GM21367 (cell line): Measurements from ENCODE around the gene TUBAL3.

Experiments used
- ATAC-seq: cut with Tn5 transposase; IDR thresholded peaks from one replicate; pipeline ENCODE4 v1.9.1; 2021; ENCODE audit not compliant: unreplicated experiment

TUBAL3 gene

GRCh38 chr10:5404208-5405041, at the start of gene TUBAL3:
TUBAL3 (minus strand) TSS chr10:5404828; CDS start chr10:5404792, 36 bp downstream.
- no peak for ATAC-seq

- no peak for ATAC-seq
These were observed 49.3 kb upstream of the TUBAL3 start for GRCh38 chr10:5453749-5454489.

GRCh38 chr10:5450605-5451384, 46.2 kb upstream of the TUBAL3 start:
- ATAC-seq, result no peak

GRCh38 chr10:5449823-5450222, 45.2 kb upstream of the TUBAL3 start:
- no peak for ATAC-seq

- ATAC-seq, result no peak
These were observed 44.6 kb upstream of the TUBAL3 start for GRCh38 chr10:5449227-5449626.

- ATAC-seq, result no peak
These were observed 43.8 kb upstream of the TUBAL3 start for GRCh38 chr10:5448333-5449001.

- ATAC-seq, result peak; percentile 51
These were observed 43.0 kb upstream of the TUBAL3 start for GRCh38 chr10:5447611-5448071.

- no peak for ATAC-seq
These were observed 42.4 kb upstream of the TUBAL3 start for GRCh38 chr10:5447056-5447455.

GRCh38 chr10:5446390-5446926, 41.8 kb upstream of the TUBAL3 start:
- peak; percentile 49 for ATAC-seq

- ATAC-seq, result no peak
These were observed 40.4 kb upstream of the TUBAL3 start for GRCh38 chr10:5445006-5445405.

- peak; percentile 76 for ATAC-seq
These were observed 38.8 kb upstream of the TUBAL3 start for GRCh38 chr10:5443429-5443828.

- ATAC-seq, result peak; percentile 12
These were observed 38.4 kb upstream of the TUBAL3 start for GRCh38 chr10:5442990-5443370.

- ATAC-seq, result no peak
These were observed 37.7 kb upstream of the TUBAL3 start for GRCh38 chr10:5442065-5442989.

- no peak for ATAC-seq
These were observed 36.5 kb upstream of the TUBAL3 start for GRCh38 chr10:5441106-5441505.

GRCh38 chr10:5440206-5440605, 35.6 kb upstream of the TUBAL3 start:
- no peak for ATAC-seq

- ATAC-seq, result no peak
These were observed 30.7 kb upstream of the TUBAL3 start for GRCh38 chr10:5435328-5435727.

GRCh38 chr10:5434017-5434753, 29.6 kb upstream of the TUBAL3 start:
- ATAC-seq, result no peak

GRCh38 chr10:5433182-5433581, 28.6 kb upstream of the TUBAL3 start:
- ATAC-seq, result no peak

- no peak for ATAC-seq
These were observed 23.5 kb upstream of the TUBAL3 start for GRCh38 chr10:5428133-5428532.
